Measurements from ENCODE around the gene KCNK3. TPM values are rescaled to one million over a fixed set of nuclear protein-coding genes. Genes with fewer than 3 reads are reported as not detected.

KCNK3 gene
- total RNA-seq, 1 experiment from 2014 or later, result 0.09 TPM

DNA sequence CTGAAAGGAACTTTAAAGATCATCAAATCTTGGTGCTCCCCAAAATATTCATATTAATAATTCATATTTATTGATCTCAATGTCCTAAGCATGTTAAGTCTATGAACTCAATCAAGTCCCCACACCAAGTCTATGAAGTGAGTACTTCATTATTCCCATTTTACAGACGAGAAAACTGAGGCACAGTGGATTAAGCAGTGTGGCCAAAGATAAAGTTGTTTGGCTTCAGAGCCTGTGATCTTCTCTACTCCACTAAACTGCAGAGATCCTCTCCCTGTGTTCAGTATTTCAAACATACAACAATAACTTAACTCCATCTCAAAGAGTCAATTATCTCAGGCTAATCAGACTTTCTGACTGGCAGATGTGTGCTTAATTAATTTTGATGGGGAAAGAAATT is 29.8 kb downstream of the KCNK3 start:
- no peak for DNase-seq
- Histone ChIP-seq H3T11ph (ENCODE audit: low read length) (no peak overlapping the region), H3K79me1 (ENCODE audit: insufficient read depth, low read depth, low read length, poor library complexity, severe bottlenecking) (no peaks in the 10 kb centered on the region), H2BK12ac (ENCODE audit: insufficient read length, low read depth, low read length) (no peak overlapping the region), H4K91ac (ENCODE audit: insufficient read length, low read depth, low read length) (no peak overlapping the region), H4K5ac (ENCODE audit: insufficient read length, low read depth, low read length) (no peak overlapping the region), H3K4me1 (ENCODE audit: insufficient read depth, low read length) (peaks cover 4% of the 10 kb centered on the region; the same call in 1 of the 2 replicates), H4K20me1 (ENCODE audit: control insufficient read depth, insufficient read depth, insufficient read length) (no peaks in the 10 kb centered on the region), H2BK15ac (ENCODE audit: low read depth, low read length) (no peak overlapping the region), H2BK20ac (ENCODE audit: low read depth, low read length, poor library complexity, severe bottlenecking) (no peak overlapping the region), H4K8ac (replicated peaks; ENCODE audit: insufficient read length, low read depth, low read length) (no peak overlapping the region), H3K14ac (ENCODE audit: insufficient read depth, low read length) (no peak overlapping the region), H3K79me2 (ENCODE audit: insufficient read depth, low read length) (no peaks in the 10 kb centered on the region), H3K23me2 (ENCODE audit: insufficient read length, low read depth, low read length, poor library complexity, severe bottlenecking) (no peaks in the 10 kb centered on the region), H2BK5ac (ENCODE audit: insufficient read length, low read length) (no peak overlapping the region), H3K27me3 (ENCODE audit: insufficient read depth, low read length) (no peaks in the 10 kb centered on the region), H3K4ac (ENCODE audit: low read depth, low read length) (no peak overlapping the region), H2BK120ac (ENCODE audit: low read depth, low read length, poor library complexity, severe bottlenecking) (no peak overlapping the region), H3K56ac (ENCODE audit: insufficient read length, low read depth, low read length) (no peak overlapping the region), H2AFZ (ENCODE audit: low read length) (no peak overlapping the region), H3K23ac (ENCODE audit: insufficient read length, low read depth, low read length) (no peak overlapping the region), H2AK5ac (ENCODE audit: insufficient read length, low read length) (no peak overlapping the region), H3K18ac (ENCODE audit: insufficient read length, low read depth, low read length) (no peak overlapping the region), H3K27ac (ENCODE audit: insufficient read length, low read depth, low read length) (no peak overlapping the region), H3K9ac (ENCODE audit: extremely low read depth, insufficient read length, low read length) (no peak overlapping the region), H3K4me2 (ENCODE audit: insufficient read depth, insufficient read length, low read length) (no peak overlapping the region), H3K9me3 (ENCODE audit: control insufficient read depth, low read depth, low read length) (no peaks in the 10 kb centered on the region)
- Mint-ChIP-seq H3K9me3 (no peaks in the 10 kb centered on the region), H3K4me3 (no peak overlapping the region), H3K36me3 (ENCODE audit: insufficient read depth in 1 of 3, low read depth in 3 of 3) (no peaks in the 10 kb centered on the region; a peak in 1 of 7 replicates), H3K27ac (no peak overlapping the region), H3K27me3 (ENCODE audit: low read depth) (peaks cover 3% of the 10 kb centered on the region; the same call in 1 of the 2 replicates), H3K4me1 (peaks cover 13 to 14% of the 10 kb centered on the region in 2 experiments)
- no CpG with 5 or more reads among the region's 1 CpG for WGBS (ENCODE audit: extremely low coverage, insufficient read length, low lambda C conversion rate)
- TF ChIP-seq, protein P1, sequence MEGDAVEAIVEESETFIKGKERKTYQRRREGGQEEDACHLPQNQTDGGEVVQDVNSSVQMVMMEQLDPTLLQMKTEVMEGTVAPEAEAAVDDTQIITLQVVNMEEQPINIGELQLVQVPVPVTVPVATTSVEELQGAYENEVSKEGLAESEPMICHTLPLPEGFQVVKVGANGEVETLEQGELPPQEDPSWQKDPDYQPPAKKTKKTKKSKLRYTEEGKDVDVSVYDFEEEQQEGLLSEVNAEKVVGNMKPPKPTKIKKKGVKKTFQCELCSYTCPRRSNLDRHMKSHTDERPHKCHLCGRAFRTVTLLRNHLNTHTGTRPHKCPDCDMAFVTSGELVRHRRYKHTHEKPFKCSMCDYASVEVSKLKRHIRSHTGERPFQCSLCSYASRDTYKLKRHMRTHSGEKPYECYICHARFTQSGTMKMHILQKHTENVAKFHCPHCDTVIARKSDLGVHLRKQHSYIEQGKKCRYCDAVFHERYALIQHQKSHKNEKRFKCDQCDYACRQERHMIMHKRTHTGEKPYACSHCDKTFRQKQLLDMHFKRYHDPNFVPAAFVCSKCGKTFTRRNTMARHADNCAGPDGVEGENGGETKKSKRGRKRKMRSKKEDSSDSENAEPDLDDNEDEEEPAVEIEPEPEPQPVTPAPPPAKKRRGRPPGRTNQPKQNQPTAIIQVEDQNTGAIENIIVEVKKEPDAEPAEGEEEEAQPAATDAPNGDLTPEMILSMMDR (conservative IDR thresholded peaks at IDR 0.05), result no peak

All from H9 (cell line).